ENCODE data around the gene SLAMF8.

The SLAMF8 gene

DNA sequence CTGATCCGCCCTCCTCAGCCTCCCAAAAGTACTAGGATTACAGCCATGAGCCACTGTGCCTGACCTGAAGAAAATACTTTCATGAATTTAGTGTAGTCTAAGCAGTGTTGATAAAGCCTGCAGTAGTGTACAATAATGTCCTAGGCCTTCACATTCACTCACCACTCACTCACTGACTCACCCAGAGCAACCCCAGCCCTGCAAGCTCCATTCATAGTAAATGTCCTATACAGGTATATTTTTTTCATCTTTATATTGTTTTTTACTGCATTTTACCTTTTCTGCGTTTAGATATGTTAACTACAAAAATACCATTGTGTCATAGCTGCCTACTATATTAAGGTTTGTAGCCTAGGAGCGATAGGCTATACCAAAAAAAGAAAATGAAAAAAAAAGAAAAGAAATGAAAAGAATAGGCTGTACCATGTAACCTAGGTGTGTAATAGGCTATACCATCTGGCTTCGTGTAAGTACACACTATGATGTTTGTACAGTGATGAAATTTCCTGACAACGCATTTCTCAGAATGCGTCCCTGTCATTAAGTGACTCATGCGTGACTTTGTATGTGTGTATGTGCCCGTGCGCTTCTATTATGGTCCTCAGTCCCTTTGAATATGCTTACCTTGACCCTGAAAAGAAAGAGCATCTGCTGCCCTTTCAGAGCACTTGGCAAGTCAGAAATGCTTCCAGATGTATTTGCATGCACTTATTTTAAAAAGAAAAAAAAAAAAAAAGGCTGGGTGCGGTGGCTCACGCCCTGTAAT lies 9.2 kb upstream of the SLAMF8 start:
- no peak for DNase-seq (ENCODE audit: low read depth in 2 of 2)

DNA sequence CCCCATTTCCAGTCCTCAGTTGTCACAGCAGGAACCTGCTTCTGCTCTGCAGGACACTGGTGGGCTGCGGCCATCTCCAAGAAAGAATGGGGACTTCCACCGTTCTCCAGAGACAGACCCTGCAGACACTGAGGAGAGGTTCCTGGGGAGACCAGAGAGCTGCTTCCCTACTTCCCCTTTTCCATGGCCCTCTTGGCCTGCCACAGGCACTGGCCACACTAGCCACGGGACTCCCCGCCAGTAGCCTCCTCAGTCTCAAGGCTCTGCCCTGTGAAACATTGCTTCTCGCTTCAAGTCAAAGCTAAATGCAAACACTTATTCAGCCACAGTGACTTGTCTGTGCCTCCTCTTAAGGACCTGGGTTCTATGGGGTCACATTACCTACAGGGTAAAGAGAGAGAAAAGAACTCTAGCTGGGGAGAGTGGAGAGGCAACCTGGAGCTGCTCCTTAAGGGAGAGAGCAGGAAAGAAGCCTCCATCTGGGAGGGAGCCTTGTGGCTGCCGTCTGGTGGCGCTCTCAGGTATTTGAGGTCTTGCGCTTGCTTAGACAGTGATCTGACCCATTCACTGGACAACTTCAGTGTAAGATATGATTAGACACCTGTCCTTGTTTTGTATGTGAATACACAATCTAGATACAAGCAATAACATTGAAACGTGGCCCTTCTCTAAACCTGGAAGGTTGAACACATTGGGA lies 5.4 kb upstream of the SLAMF8 start:
- no peak for DNase-seq (ENCODE audit: low read depth in 2 of 2)

DNA sequence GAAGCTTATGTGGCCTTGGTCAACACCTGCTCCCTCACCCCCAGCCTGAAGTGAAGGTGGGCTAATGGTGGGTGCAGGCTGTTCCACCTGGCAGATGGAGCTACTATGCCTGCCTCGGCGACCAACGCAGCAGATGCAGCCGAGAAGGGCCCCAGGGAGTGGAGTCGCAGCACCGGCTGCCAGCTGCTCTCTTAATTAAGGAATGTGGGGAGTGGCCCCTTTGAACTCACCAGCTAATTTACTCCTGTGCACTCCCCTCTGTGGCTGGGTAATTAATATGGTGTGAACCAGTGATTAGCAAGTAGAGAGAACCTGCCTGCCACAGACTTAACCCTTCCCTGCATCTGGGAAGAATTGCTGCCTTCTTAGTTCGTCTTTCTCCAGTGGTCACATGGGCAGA lies 3.3 kb upstream of the SLAMF8 start:
- DNase-seq (ENCODE audit: low read depth in 2 of 2): no peak

DNA sequence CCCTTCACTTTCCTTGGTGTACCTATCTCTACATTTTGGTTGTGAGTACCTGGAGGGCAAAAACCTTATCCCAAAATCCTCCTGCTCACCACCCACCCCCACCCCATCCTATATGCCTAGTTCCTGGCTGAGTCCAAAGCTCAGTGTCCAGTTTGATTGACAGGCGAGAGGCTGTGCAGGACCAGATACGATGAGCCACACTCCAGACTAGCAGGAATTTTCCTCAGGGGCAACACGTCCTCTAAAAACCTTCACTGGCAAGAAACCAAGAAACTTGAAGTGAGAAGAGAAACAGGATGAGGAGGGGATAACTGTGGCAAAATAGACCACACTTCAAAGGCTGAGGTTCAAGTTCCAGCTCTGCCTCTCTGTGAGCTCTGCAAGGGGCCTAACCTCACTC lies 1.1 kb upstream of the SLAMF8 start:
- no peak for DNase-seq (ENCODE audit: low read depth in 2 of 2)

DNA sequence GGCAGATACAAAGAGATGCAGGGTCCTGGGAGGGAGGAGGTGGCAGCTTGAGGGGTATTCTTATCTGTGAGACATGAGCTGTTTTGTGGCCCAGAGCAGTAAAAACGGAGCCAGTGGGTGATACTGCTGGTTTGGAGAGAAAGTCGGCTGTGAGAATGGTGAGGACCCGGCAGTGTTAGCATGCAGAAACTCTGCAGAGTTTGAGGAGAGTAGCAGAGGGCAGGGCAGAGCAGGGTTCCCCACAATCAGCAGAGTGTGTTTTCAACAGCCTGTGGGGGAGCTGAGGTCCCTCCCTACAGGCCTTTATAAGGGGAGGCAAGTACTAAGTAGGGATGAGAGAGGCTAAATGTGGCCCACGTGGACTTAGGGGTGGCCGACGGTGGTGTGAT lies 423 bp downstream of the SLAMF8 start:
- DNase-seq (ENCODE audit: low read depth in 2 of 2): no peak

DNA sequence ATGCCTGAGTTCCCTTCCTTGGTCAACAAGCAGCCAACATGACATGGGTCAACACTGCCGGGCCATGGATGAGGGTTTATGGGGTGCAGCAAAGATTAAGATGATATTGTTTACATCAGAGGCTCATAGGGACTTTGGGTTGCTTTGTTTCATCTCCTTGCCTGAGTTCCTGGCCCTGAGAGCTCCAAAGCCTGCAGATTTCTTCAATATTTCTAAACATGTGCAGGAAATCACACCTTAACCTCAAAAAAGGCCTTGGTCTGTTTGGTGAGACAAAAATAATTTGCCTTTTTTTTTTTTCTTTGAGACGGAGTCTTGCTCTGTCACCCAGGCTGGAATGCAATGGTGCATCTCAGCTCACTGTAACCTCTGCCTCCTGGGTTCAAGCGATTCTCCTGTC lies 876 bp downstream of the SLAMF8 start:
- no peak for DNase-seq (ENCODE audit: low read depth in 2 of 2)

DNA sequence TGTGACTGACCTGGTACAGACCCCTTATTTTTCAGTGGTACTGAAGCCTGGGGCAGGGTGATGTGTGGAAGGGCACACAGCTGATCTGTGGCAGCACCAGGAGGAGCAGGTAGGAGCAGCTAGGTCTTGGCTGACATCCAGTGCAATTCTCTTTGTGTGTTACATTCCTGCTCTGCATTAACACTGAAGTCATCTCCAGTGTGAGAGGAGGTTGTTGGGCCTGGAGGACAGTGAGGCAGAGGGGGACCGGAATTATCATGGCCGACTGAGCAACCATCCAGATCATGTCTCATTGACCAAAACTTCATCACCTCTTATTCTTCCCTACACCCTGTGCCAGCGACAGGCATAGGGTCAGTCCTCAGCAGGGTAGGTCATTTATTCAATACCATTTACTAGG lies 1.5 kb downstream of the SLAMF8 start:
- no peak for DNase-seq (ENCODE audit: low read depth in 2 of 2)

DNA sequence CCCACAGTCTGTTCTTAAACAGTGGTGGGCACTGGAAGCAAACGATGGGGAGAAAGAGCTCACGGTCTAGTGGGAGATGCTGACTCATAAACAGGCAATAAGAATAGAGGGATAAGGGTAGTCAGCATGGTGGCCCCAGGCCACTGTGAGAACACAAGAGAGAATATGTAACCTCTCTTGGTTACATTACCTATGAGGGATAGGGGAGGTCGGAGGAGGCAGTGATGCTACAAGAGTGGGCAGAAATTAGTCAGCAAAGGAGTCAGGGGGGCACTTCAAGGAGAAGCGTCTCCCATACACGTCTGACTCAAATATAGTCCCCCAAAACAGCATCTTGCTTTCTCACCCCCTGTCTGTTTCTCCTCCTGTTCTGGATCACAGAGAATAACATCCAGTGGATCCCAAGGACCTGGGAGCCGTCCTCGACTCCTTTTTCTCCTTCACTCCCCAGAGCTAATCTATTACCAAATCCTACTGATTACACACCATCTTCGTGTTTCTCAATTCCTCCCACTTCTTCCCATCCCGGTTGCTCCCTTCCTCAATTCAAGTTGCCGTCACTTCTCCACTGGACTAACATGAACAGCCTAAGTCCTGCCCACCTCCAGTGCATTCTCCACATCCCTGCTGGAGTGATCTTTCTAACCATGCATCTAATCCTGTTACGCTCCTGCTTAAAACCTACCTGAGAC lies 2.1 kb downstream of the SLAMF8 start:
- DNase-seq (ENCODE audit: low read depth in 2 of 2): no peak

DNA sequence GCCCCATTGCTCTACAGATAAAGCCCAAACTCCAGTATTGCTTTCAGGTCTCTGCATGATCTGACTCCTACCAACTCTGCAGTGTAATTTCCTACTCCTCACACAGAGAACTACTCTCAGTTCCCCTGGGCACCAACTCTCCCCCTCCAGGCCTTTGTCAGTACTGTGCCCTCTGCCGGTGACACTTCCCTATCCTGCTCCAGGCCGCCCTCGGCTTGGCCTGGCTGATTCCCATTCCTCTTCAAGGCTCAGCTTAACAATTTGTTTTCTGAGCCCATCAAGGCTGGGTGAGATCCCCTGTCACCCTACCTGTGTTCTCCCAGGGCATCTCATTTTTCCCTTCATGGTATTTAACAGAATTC lies 2.6 kb downstream of the SLAMF8 start:
- no peak for DNase-seq (ENCODE audit: low read depth in 2 of 2)

DNA sequence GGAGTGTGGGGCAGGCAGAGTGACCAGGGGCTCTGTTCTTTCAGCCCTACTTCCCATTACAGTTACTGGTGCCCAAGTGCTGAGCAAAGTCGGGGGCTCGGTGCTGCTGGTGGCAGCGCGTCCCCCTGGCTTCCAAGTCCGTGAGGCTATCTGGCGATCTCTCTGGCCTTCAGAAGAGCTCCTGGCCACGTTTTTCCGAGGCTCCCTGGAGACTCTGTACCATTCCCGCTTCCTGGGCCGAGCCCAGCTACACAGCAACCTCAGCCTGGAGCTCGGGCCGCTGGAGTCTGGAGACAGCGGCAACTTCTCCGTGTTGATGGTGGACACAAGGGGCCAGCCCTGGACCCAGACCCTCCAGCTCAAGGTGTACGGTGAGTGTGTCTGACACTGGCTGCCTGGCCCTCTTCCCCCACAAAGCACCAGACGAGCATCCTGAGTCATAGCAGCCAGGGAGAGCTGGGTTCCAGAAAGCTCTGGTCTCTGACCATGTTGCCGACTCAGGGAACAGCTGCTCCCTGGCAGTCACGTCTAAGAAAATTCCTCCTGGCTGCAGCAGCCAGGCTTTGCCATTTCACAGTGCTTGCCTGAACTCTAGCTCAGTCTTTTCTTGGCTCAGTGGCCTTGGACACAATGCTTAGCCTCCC lies 3.3 kb downstream of the SLAMF8 start:
- DNase-seq (ENCODE audit: low read depth in 2 of 2): no peak

DNA sequence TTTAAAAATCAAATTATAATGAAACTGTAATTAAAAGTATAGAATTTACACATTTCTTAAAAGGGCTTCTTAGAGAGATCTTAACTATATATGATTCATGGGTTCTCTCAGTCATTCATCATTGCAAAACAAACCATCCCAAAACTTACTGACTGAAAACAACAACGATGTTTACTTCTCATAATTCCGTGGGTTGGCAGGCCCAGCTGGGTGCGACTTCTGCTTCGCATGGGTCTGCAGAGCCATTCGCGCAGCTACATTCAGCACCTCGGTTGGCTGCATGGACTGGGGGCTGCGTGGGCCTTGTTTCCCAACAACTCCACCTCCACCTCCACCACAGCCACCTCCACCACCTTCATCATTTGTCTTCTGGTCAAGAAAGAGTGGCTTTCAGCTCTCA lies 4.0 kb downstream of the SLAMF8 start:
- no peak for DNase-seq (ENCODE audit: low read depth in 2 of 2)

DNA sequence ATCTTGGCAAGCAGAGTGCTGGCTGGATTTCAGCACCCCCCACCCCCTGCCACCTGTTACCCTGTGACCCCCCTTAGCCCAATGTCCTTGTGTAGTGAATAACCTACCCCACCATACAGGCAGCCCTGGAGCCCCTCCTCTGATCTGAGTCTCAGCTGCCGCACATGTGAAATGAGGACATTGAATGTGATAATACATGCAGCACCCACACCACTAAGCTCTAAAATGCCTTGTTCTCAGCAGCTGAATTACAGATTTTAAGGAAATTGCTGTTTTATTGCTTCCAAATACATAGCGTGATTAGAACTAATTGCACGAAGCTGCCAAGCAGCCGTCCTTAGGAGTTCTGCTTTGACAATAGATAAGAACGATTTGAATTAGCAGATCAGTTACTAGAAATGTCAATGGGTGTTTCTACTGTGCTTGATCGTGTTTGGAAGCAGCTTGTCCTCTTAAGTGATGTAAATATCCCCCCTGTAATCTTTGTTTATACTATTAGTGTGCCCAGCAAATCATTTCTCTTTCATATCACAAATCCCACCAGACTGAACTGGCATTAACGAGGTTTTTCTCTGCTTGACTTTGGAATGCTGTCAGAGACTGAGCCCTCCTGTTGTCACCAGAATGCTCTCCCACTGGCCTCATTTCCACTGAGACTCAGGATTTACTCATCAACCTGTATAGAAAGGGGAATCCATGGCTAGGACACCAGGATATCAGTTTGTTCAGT lies 4.9 kb downstream of the SLAMF8 start:
- no peak for DNase-seq (ENCODE audit: low read depth in 2 of 2)

DNA sequence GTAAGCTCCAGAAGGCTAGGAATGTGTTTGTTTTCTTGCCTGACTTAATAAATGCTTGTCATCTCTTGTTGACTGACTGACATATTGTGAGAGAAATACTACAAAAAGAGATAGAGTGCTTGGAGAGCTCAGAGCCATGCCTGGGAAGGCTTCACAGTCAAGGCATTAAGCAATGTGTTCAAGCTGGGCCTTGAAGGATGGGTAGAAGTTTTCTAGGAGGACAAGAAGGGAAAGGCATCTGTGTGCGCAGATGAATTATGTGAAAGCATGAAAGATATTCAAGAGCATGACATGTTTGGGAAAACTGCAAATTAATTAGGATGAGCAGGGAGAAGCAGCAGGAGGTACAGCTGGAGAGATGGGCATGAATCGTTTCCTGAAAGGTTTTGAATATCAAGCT lies 5.6 kb downstream of the SLAMF8 start:
- DNase-seq (ENCODE audit: low read depth in 2 of 2): no peak

DNA sequence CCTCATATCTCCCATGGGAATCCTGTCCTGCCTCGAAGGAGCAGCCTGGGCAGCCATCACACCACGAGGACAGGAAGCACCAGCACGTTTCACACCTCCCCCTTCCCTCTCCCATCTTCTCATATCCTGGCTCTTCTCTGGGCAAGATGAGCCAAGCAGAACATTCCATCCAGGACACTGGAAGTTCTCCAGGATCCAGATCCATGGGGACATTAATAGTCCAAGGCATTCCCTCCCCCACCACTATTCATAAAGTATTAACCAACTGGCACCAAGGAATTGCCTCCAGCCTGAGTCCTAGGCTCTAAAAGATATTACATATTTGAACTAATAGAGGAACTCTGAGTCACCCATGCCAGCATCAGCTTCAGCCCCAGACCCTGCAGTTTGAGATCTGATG lies 8.7 kb downstream of the SLAMF8 start:
- no peak for DNase-seq (ENCODE audit: low read depth in 2 of 2)

DNA sequence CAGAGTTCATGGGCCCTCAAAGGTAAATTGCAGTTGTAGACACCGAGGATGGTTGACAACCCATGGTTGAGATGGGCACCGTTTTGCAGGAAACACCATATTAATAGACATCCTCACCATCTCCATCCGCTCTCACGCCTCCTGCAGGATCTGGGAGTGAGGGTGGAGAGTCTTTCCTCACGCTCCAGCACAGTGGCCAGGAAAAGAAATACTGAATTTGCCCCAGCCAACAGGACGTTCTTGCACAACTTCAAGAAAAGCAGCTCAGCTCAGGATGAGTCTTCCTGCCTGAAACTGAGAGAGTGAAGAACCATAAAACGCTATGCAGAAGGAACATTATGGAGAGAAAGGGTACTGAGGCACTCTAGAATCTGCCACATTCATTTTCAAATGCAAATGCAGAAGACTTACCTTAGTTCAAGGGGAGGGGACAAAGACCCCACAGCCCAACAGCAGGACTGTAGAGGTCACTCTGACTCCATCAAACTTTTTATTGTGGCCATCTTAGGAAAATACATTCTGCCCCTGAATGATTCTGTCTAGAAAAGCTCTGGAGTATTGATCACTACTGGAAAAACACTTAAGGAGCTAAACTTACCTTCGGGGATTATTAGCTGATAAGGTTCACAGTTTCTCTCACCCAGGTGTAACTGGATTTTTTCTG lies 9.3 kb downstream of the SLAMF8 start:
- DNase-seq (ENCODE audit: low read depth in 2 of 2): no peak

DNA sequence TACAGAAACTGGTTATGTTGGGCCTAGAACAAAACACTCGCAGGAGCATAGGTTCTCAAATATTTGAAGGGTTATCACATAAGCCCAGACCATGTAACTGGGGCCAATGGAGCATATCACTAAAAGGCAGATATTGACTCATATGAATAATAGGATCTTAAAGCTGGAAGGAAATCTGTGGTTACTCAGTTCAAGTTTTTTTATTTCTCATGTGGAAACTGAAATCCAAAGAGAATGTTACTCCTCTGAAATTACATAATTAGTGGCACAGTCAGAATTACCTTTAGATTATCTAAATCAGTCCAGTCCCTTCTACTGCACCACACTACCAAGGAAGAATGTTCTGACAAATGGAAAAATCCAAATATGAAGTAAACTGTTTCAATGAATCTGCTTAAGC lies 12.0 kb downstream of the SLAMF8 start:
- no peak for DNase-seq (ENCODE audit: low read depth in 2 of 2)

DNA sequence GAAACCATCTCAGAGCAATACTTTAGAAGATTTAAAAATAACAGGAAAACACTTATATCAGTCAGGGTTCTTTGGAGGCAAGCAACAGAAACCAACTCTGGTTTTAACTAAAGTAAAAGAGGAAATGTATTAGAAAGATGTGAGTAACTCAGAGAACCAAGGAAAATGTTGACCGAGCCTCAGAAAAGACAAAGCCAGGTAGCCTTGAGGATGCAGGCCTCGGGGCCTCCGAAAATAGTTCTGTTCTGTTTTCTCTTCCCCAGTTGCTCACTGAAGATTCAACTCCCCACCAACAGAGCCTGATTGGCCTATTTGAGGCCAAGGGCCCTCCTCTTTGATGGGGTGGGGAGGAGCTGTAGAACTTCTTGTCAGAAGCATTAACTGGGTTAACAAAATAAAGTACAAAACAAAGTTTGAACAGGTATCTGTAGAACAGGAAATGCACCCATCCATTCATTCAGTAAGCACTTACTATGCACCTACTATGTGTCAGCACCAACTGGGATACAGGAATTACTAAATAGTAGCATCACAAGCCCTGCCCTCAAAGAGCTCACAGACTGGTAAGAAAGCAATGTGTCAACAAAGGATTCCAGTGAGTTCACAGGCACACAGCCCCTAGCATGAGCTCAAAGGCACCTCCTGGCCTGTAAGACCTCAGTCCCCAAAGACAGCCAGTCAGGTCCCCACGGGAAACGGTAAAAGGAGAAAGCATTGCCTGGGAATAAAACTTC lies 12.6 kb downstream of the SLAMF8 start:
- DNase-seq (ENCODE audit: low read depth in 2 of 2): no peak

DNA sequence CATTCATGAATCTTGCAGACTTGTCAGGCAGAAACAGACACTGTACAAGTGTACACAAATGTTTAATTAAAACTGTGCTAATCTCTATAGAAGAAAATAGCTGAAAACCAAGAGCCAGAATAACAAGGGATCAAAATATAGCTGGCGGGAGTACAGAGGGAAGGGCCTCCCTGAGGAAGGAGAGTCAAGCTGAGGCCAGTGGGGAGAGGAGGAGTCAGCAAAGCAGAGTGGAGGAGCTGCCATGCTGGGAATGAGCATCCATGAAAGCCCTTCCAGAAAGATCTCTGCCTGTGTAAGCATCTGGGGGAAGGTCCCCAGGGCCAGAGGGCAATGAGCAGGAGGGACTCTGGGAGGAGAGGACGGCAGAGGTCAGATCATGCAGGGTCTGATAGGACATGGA lies 15.1 kb downstream of the SLAMF8 start:
- DNase-seq (ENCODE audit: low read depth in 2 of 2): no peak

DNA sequence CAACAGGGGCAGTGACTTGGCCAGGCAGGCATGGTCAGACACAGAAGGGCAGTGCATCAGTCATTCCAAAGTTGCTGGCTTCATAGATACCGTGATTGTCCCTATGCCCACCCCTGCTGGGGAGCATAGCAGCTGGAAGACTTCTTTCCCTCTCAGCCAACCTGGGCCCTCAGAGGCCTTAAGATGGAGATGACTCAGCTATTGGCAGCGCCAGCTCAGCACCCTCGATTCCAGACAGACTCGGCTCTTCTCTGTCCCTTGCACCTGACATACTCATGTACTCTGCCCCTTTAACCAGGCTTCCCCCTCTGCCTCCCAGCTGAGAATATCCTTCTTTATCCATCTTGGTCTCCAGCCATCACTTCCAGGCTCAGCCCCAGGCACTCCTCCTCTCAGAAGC lies 16.8 kb downstream of the SLAMF8 start:
- no peak for DNase-seq (ENCODE audit: low read depth in 2 of 2)

DNA sequence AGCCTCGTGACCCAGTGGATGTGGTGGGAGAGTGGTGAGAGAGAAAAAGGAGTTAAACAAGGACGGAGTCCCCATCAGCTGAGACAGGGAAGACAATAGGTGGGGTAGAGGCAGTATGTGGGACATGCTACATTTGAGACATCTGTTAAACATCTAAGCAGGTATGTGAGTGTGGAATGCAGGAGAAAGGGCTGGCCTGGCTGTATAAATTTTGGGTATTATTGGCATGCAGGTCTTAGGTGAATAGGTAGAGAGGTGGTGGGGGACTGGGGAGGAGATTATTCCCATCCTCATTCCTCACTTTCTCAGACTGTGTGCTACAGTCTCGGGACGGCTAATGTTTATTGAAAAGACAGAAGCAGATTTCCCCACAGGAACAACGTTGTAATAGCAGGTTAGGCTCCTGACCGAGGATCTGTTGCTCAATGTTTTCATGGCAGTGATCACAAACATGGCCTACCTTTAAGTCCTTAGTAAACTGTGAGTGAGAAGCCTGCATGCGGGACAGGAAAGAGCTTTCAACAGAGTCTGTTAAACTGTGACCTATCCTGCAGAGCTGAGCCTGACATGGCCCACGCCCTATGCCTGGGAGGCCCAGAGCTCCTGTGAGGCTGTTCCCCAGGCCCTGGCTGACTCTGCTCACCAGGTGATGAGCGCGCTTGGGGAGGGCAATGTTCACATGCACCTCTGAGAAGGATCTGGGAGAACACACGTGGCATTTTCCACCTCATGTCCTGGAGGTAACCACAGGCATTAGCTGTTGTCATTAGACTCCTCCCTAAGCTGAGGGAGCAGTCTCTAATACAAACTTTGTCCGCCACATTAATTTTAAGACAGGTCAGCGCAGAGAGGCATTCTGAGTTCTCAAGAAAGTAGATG lies 19.3 kb downstream of the SLAMF8 start:
- DNase-seq (ENCODE audit: low read depth in 2 of 2): no peak

All from stimulated activated CD4-positive, alpha-beta T cell treated with anti-CD3 and anti-CD28 coated beads, Interleukin-1b, Interleukin-23, amount 100 ng/mL, for 4 hours (primary cell).